Activated CD8-positive, alpha-beta memory T cell treated with anti-CD3 and anti-CD28 coated beads for 36 hours (primary cell): Measurements from ENCODE around the gene PTP4A2. TPM values are rescaled to one million over a fixed set of nuclear protein-coding genes. Genes with fewer than 3 reads are reported as not detected.

Experiments
- CTCF ChIA-PET: fragments of 350-600 bp; sonication (Branson Sonifier 250); formaldehyde crosslinking; loops from one replicate; lab custom pipeline; 2021; ENCODE audit warnings: antibody characterized with exemption; lab: Charles Lee
- POLR2A ChIA-PET: fragments of 350-600 bp; sonication (Branson Sonifier 250); formaldehyde crosslinking; loops from one replicate; lab custom pipeline; 2021; ENCODE audit warnings: antibody characterized with exemption; lab: Charles Lee
- total RNA-seq, 2 experiments: library from RNA; stranded (reverse); gene quantifications; one replicate each; pipeline ENCODE4 v1.2.3, GENCODE V29; 2021

PTP4A2 gene
- 100 to 1,000 TPM; 397 to 398 TPM for total RNA-seq

DNA sequence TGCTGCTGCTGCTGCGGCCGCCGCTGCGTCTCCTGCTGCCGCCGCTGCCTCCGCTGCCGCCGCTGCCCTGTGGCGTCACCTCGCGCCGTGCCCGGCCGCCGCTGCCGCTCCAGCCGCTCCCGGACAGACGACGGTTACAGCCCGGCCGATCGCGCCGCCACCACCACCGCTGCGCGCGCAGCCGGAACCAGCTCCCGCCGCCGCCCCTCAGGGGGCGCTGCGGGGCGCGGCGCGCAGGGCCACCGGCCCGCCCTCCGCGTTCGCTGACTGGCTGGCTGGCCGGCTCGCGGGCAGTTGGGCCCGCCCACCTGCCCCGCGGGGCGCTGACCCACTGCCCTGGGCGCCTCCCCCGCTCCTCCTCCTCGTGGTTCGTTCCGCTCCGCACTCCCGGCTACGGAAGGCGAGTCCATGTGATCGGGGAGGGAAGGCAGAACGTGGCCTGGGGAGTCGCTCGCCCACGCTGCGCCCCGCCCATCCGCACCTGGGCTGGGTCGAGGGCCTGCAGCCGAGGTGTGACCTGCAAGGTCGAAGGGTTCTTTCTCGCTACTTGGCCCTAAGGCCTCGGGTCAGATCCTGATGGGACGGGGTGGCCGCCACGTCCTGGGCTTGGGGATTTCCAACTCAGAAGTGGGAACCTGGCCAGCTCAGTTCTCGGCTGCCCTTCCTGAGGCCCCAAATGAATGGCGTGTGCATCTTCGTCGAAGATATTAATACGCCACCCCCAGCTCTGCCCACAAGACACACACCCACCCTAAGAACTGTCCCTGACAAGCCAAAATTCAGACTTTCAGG is at the start of gene PTP4A2:
Gene PTP4A2 (minus strand): TSS at position 185 of the 792 bp plus-strand sequence. CDS start 19,303 bp downstream, outside the sequence.
- POLR2A ChIA-PET = interaction anchor here (0.6 to 2.2 kb wide), 9 partner anchors 10 to 25 kb away, joined by 3 to 18 read pairs (median 5); no protein-coding TSS in a partner anchor
- CTCF ChIA-PET = interaction anchor here (0.6 to 5.9 kb wide), 11 partner anchors 8 to 135 kb away, joined by 3 to 67 read pairs (median 5); partner anchors contain the start of gene TMEM39B

DNA sequence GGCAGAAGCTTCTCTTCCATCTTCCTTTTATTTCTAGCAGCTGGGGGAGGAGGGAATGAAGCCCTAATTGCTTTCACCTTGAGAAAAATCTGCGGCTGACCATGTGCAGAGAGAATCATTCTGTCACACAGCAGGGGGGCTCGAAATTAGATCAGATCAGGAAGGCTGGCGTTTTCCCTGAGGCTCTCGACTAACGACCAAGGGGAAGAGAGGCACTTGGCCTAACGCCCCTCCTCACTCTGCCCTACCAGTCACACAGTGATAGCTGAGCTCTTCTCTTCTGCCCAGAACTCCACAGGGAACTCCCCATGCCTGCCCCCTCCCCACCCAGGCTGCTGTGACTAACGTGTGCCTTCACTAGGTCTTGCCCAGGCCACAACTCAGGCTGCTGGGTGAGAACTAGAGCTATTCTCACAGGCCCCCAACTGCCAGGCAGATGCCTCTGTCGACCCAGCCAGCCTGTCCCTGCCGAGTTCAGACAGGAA is 49.0 kb upstream of the PTP4A2 start:
- POLR2A ChIA-PET = no interaction called here
- CTCF ChIA-PET = interaction anchor here (1.2 kb wide), 1 partner anchor 18 kb away, joined by 3 read pairs; no protein-coding TSS in a partner anchor

DNA sequence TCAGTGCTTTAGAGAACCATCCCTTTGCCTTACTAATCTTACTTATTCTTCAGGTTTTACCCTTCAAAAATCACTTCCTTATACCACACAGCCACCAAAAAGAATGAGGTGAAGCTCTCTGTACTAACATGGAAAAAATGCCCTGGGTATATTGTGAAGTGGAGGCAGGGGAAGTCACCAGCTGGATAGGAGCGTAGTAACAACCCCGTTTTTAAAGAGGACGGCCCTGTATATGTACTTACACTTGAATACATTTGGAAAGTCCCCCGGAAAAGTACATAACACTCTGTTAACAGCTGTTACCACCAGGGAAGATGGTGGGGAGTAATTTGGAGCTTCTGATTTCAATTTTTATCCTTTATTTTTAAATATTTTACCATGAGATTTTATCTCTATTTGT is 47.3 kb upstream of the PTP4A2 start:
- CTCF ChIA-PET = interaction anchor here (1.0 to 1.4 kb wide), 5 partner anchors 22 to 230 kb away, joined by 3 to 5 read pairs (median 3); no protein-coding TSS in a partner anchor
- POLR2A ChIA-PET = interaction anchor here (0.6 kb wide), 1 partner anchor 60 kb away, joined by 3 read pairs; no protein-coding TSS in a partner anchor

DNA sequence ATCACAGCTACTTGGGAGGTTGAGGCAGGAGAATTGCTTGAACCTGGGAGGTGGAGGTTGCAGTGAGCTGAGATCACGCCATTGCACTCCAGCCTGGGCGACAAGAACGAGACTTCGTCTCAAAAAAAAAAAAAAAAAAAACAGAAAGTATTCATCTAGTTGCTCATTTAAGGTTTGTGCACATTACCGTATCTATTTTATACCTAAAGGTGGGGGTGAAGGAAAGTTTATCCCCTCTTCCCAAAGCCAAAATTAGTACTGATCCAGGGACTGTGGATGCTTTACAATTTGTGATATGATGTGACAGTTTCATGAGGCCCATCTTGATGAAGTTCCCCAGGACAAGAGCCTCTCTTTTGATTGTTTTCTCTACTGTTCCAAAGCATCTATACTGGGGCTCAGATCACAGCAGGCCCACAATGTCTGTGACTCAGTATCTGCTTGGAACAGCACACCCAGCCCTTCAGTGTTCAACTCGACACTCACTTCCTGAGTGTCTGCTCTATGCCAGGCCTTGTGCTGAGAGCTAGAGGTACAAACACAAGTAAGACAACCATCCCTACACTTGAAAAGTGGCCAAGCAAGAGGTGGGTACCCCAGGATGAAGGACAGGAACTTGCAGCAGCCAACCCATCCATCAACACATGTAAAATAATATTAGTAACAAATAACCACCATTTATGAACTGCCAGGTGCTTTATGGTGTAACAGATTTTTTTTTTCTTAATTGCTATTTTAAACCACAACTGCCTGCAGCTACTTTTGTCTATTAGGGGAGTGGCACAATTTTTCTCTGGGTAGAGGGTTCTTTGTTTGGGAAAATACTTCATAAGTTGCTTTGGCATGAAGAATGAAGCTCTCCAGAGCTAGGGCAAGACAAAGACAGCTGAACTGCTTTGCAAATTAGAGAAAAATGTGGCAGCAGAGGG is 46.5 kb upstream of the PTP4A2 start:
- ChIA-PET CTCF (interaction anchor here (1.0 to 1.4 kb wide), 5 partner anchors 21 to 231 kb away, joined by 3 to 5 read pairs (median 3); no protein-coding TSS in a partner anchor), POLR2A (no interaction called here)

DNA sequence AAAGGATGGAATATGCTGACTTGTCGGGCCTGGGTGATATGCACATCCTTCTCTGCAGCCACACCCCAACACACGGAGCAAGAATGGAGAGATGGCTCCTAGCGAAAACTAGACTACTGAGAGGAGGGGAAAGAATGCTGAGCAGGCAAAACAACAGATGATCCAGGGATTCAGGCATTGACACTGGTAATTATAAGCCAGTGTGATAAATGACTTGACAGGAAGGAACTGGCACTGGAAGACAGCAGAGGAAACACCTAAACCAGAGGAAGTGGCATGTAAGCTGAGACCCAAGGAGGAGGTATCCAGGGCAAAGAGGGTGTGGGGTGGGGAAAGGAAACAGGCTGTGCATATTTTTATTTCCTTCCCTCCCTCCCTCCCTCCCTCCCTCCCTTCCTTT is 43.8 kb upstream of the PTP4A2 start:
- POLR2A ChIA-PET = interaction anchor here (0.9 kb wide), 1 partner anchor 31 kb away, joined by 3 read pairs; the partner anchor contains the start of gene KHDRBS1
- CTCF ChIA-PET = no interaction called here

DNA sequence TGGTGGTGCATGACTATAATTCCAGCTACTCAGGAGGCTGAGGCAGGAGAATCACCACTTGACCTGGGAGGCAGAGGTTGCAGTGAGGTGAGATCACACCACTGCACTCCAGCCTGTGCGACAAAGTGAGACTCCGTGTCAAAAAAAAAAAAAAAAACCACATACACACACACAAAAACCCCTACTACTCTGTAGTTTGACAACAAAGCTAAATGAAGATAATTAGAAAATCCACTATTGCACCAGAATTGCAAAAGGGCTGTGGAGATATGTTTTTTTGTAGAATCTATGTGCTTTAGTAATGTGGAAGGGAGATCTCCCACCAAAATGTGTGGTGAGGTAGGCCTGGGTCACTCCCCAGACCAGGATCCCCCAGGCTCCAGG is 43.3 kb upstream of the PTP4A2 start:
- CTCF ChIA-PET = no interaction called here
- POLR2A ChIA-PET = interaction anchor here (0.9 kb wide), 1 partner anchor 32 kb away, joined by 3 read pairs; the partner anchor contains the start of gene KHDRBS1

DNA sequence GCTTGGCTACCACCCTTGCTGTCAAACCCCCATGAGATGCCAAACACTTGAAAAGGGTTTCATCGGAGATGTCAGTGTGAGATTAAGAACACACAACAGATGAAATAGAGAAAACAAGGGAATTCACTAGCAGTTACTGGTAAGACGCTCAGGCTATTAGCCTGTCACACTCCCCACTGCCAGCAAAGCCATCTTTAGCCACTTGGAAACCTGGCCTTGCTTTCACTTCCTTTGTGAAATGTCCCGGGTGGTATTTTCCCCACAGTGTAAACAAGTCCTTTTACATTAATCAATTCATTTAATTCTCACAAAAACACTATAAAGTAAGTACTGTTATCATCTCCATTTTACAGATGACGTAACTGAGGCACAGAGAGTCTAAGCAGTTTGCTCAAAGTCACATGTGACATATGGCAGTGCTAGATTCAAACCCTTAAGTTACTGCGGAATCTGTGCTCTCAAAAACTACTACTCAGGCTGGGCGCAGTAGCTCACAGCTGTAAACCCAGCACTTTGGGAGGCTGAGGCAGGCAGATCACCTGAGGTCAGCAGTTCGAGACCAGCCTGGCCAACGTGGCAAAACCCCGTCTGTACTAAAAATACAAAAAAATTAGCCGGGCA is 42.8 kb upstream of the PTP4A2 start:
- CTCF ChIA-PET = no interaction called here
- POLR2A ChIA-PET = no interaction called here

DNA sequence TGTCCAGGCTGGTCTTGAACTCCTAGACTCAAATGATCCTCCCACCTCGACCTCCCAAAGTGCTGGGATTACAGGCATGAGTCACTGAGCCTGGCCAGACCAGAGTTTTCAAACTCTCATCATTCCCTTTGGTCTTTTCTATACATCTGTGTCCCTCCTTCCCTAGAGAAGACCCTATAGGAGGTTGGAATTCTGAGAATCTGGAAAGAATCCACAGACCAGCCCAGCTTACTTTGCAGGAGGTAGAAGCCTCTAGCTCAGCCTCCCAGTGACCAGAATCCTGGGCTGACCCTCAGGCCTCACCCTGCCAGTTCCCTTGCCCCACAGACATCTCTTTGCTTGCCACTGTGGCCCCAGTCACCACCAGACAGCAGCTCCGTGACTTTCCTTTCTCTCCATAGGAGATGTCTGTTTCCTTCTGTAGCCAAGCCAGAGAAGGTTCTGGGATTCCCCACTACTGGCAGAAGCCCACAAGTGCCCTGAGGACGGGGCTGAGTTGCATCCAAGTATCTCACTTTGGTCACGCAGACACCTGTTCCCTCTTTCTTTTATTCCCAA is 40.8 kb upstream of the PTP4A2 start:
- ChIA-PET CTCF (interaction anchor here (0.7 to 1.4 kb wide), 3 partner anchors 15 to 366 kb away, joined by 3 to 6 read pairs (median 4); no protein-coding TSS in a partner anchor), POLR2A (no interaction called here)

DNA sequence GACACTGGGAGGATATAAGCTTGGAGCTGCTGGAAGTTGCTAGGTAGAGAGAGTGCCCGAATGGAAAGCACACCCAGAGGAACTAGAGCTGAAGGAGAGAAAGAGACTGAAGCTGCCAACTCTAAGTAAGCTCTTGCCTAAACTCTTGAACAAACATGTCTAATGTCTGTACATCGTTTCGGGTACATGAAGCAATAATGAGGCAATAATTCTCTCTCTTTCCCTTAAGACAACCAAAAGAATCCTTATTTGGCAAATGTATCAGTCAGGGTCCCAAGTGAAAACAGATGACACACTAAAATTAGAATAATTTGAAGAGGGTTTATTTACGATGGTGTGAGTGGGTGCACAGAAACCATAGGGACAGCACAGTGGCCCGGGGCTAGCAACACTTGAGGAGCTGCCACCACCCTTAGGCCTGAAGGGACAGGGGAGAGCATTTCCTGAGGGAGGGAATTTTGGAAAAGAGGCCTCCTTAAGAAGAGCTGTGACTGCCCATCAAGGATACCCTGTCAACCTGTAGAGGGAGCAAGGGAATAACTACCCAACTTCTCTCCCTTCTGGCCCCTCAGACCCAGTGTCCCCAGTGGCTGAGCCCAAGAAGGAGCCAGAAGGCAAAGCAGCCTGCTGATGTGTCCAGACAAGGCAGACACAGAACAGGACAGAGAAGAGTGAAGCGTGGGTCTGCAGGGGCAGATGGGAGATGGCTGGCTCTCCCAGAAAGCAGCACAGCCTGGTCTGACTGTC is 39.4 kb upstream of the PTP4A2 start:
- POLR2A ChIA-PET = no interaction called here
- CTCF ChIA-PET = interaction anchor here (1.4 kb wide), 1 partner anchor 16 kb away, joined by 4 read pairs; no protein-coding TSS in a partner anchor

DNA sequence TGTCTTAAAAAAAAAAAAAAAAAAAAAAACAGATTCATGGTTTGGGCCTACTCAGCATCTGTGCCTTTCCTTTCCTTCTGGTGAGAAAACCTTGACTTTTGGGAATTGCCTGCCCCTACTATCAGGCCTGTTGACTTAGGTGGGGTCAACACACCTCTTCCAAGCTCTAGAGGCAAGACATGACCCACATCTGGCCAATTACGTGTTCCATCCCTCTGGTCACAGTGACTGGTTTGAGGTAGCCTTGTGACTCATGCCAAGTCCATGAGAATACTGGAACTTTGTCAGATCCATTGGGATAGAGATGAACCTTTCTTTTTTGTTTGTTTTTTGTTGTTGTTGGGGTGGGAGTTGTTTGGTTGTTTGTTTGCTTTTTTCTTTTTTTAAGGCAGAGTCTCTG is 38.2 kb upstream of the PTP4A2 start:
- CTCF ChIA-PET = interaction anchor here (0.6 to 1.9 kb wide), 2 partner anchors 12 to 339 kb away, joined by 4 to 10 read pairs; no protein-coding TSS in a partner anchor
- POLR2A ChIA-PET = interaction anchor here (0.7 kb wide), 1 partner anchor 17 kb away, joined by 7 read pairs; no protein-coding TSS in a partner anchor

DNA sequence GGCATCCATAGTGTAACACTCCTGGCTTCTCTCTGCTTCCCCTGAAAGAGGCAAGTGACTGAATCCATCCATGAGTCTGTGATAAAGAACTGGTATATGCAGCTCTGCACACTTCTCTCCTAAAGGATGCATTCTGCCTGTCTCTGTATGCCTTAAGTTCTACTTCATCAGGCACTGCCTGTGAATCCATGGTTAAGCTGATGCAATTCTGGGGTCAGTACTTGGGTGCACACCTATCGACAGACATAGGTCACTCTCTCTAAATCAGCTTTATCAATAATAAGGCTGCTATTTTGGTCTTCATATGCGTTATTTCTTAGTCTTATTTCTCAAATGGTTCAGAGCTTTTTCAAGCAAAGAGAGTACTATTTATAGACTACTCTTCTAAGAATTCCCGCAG is 32.7 kb upstream of the PTP4A2 start:
- CTCF ChIA-PET = interaction anchor here (0.6 kb wide), 1 partner anchor 351 kb away, joined by 3 read pairs; no protein-coding TSS in a partner anchor
- POLR2A ChIA-PET = interaction anchor here (0.6 kb wide), 1 partner anchor 85 kb away, joined by 5 read pairs; no protein-coding TSS in a partner anchor

DNA sequence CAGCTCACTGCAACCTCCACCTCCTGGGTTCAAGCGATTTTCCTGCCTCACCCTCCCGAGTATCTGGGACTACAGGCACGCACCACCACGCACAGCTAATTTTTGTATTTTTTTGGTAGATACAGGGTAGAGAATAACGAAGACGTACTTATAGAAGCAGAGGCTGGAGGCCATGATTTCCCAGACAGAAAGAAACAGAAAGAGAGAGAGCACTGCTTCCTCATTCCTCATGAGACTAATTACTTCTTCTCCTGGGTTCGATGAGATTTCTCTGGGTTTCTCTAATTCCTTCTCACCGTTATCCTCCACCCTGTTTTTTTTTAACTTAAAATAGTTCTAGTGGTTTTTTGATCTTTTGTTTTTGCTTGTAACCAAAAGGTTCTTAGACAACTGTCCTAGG is 23.4 kb upstream of the PTP4A2 start:
- CTCF ChIA-PET = interaction anchor here (0.6 to 3.2 kb wide), 5 partner anchors 17 to 248 kb away, joined by 3 to 9 read pairs (median 4); no protein-coding TSS in a partner anchor
- POLR2A ChIA-PET = interaction anchor here (1.3 kb wide), 1 partner anchor 24 kb away, joined by 5 read pairs; the partner anchor contains the start of gene PTP4A2

DNA sequence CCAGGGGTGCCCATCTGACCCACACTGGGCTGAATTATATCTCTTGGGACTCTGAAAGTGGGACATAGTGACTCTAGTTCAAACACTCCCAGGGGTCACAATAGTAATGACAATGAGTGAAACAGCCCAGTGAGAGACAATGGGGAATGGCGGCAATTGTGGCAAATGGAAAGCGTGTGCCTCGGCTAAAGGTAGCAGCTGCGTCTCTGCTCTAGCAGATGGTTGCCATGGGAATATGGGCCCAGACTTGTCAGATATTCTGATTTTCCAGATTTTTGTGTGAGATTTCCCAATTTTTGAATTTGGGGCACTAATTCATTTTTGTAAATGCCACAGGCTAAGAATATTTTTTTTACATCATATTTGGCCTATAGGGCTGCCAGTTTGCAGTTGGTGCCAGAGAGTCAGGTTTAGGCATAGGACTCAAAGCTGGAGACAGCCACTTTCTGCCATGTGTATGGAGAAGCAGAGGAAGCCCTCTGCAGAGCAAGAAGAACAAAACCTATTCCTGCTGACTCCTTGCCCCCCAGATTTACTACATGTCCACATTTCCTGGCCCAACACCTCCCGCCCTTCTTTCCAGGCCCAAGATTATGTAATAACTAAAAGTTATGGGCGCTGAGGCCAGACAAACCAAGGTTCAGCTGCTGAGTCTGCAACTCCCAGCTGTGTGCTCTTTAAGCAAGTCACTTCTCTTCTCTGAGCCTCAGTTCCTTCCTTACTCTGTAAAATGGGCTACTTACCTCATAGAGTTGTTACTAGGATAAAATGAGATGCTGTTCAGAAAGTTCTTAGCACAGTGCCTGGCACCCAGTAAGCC is 21.6 kb upstream of the PTP4A2 start:
- CTCF ChIA-PET = no interaction called here
- POLR2A ChIA-PET = interaction anchor here (0.6 kb wide), 1 partner anchor 16 kb away, joined by 7 read pairs; no protein-coding TSS in a partner anchor

DNA sequence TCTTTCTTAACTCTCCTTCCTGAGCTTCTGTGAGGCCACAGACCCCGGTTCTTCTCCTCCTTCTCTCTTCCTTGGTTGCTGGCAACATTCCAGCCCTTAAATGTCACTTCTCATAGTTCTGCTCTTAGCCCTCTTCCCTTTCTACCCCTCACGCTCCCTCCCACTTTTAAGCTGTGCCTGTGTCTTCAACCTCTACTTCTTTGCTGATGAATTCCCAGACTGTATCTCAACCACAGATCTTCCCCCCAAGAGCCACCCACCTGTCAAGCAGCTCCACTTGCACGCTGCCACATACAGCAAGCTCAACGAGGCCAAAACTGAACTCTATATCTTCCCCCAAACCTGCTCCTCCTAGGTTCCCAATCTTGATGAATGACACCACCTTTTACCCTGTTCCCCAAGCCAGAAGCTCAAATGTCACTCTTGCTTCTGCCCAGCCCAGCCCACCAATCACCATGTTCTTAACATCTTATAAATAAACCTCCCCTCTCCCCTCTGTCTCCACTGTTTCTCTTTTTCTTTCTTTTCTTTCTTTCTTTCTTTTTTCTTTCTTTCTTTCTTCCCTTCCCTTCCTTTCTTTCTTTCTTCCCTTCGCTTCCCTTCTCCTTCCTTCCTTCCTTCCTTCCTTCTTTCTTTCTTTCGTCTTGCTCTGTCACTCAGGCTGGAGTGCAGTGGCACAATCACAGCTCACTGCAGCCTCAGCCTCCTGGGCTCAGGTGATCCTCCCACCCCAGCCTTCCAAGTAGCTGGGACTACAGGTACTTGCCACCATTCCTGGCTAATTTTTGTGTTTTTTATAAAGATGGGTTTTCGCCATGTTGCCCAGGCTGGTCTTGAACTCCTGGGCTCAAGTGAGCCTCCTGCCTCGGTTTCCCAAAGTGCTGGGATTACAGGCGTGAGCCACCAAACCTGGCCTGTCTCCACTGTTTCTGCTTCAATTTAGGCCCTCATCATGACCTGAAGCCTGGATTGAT is 19.8 kb upstream of the PTP4A2 start:
- POLR2A ChIA-PET = interaction anchor here (0.5 to 1.4 kb wide), 8 partner anchors 10 to 66 kb away, joined by 3 to 8 read pairs (median 5); partner anchors contain the start of gene PTP4A2
- CTCF ChIA-PET = interaction anchor here (0.5 to 7.3 kb wide), 7 partner anchors 14 to 169 kb away, joined by 3 to 67 read pairs (median 3); partner anchors contain the start of gene PTP4A2
